ENCODE measurements around the gene CDC25C. TPM values are rescaled to one million over a fixed set of nuclear protein-coding genes. Genes with fewer than 3 reads are reported as not detected.

CDC25C gene
- total RNA-seq, result under 1 TPM in 1 of 2 donors, not detected in 1; 0.21 TPM
- long read RNA-seq, result 0 reads

GRCh38 chr5:138331449-138332368, at the start of gene CDC25C:
Gene CDC25C (minus strand): TSS chr5:138331804. CDS start chr5:138331180, 624 bp downstream.
- intact Hi-C loops (cut with DNase I), result no loop called here

GRCh38 chr5:138372653-138373052, 41.0 kb upstream of the CDC25C start:
- intact Hi-C loops (cut with DNase I), result no loop called here
- no peak for DNase-seq
- no peak for ATAC-seq

More at GRCh38 chr5:138331449-138332368, at the start of gene CDC25C:
- DNase-seq, result peak; percentile 99
- peak; percentile 100 for ATAC-seq

GRCh38 chr5:138372225-138372624, 40.6 kb upstream of the CDC25C start:
- DNase-seq (no peak), ATAC-seq (no peak)
- intact Hi-C loops (cut with DNase I), result no loop called here

- no peak for ATAC-seq
These were observed 39.9 kb upstream of the CDC25C start for GRCh38 chr5:138371454-138371853.

GRCh38 chr5:138370537-138370936, 38.9 kb upstream of the CDC25C start:
- DNase-seq, result no peak
- peak in 1 of 2 donors; percentile 52 for ATAC-seq
- intact Hi-C loops (cut with DNase I), result no loop called here

More at GRCh38 chr5:138371454-138371853, 39.9 kb upstream of the CDC25C start:
- intact Hi-C loops (cut with DNase I), result no loop called here
- no peak for DNase-seq

GRCh38 chr5:138369706-138370105, 38.1 kb upstream of the CDC25C start:
- DNase-seq (no peak), ATAC-seq (peak; percentile 39 to 41)

GRCh38 chr5:138369261-138369660, 37.7 kb upstream of the CDC25C start:
- peak; percentile 13 to 37 for ATAC-seq
- no peak for DNase-seq
- intact Hi-C loops (cut with DNase I), result no loop called here

More at GRCh38 chr5:138369706-138370105, 38.1 kb upstream of the CDC25C start:
- intact Hi-C loops (cut with DNase I), result no loop called here

- ATAC-seq (peak in 1 of 2 donors; percentile 14), DNase-seq (no peak)
- intact Hi-C loops (cut with DNase I), result no loop called here
These were observed 35.2 kb upstream of the CDC25C start for GRCh38 chr5:138366632-138367382.

GRCh38 chr5:138364576-138364975, 33.0 kb upstream of the CDC25C start:
- intact Hi-C loops (cut with DNase I), result no loop called here
- ATAC-seq (no peak), DNase-seq (no peak)

GRCh38 chr5:138360941-138361452, 29.4 kb upstream of the CDC25C start:
- ATAC-seq (no peak), DNase-seq (no peak)
- intact Hi-C loops (cut with DNase I), result no loop called here

- intact Hi-C loops (cut with DNase I), result no loop called here
- no peak for ATAC-seq
These were observed 28.0 kb upstream of the CDC25C start for GRCh38 chr5:138359621-138360020.

GRCh38 chr5:138354926-138355378, 23.3 kb upstream of the CDC25C start:
- ATAC-seq, result peak in 1 of 2 donors; percentile 31
- peak; percentile 35 for DNase-seq
- intact Hi-C loops (cut with DNase I), result no loop called here

More at GRCh38 chr5:138359621-138360020, 28.0 kb upstream of the CDC25C start:
- no peak for DNase-seq

- intact Hi-C loops (cut with DNase I), result no loop called here
- no peak for ATAC-seq
- DNase-seq, result no peak
These were observed 22.8 kb upstream of the CDC25C start for GRCh38 chr5:138354387-138354786.

GRCh38 chr5:138353560-138354080, 22.0 kb upstream of the CDC25C start:
- ATAC-seq (no peak), DNase-seq (no peak)
- intact Hi-C loops (cut with DNase I), result no loop called here

- intact Hi-C loops (cut with DNase I), result no loop called here
These were observed 21.3 kb upstream of the CDC25C start for GRCh38 chr5:138352722-138353559.

GRCh38 chr5:138352071-138352721, 20.6 kb upstream of the CDC25C start, which contains the start of gene KDM3B:
Gene KDM3B (plus strand): TSS chr5:138352685. CDS start chr5:138352796, 111 bp downstream.
- intact Hi-C loops (cut with DNase I), result no loop called here
- peak; percentile 84 for DNase-seq
- peak; percentile 79 to 90 for ATAC-seq

More at GRCh38 chr5:138352722-138353559, 21.3 kb upstream of the CDC25C start:
- ATAC-seq, result peak; percentile 69 to 72
- DNase-seq, result peak; percentile 70

- no peak for DNase-seq
- no peak for ATAC-seq
- intact Hi-C loops (cut with DNase I), result no loop called here
These were observed 19.9 kb upstream of the CDC25C start for GRCh38 chr5:138351517-138351916.

- intact Hi-C loops (cut with DNase I), result no loop called here
- ATAC-seq (peak in 1 of 2 donors; percentile 14), DNase-seq (no peak)
These were observed 19.5 kb upstream of the CDC25C start for GRCh38 chr5:138351056-138351455.
